HG02840 (cell line): ENCODE measurements around the gene NODAL.
"Not testable (repeated sequence)": the region's sequence is repeated elsewhere in the genome, so short reads cannot be mapped to it uniquely, and the experiment has no call there.

Source experiments
- ATAC-seq: cut with Tn5 transposase; IDR thresholded peaks from one replicate; pipeline ENCODE4 v1.9.1; 2021; ENCODE audit warnings: mild to moderate bottlenecking, moderate library complexity, moderate number of reproducible peaks; ENCODE audit not compliant: unreplicated experiment, low FRiP score

The NODAL gene

GRCh38 chr10:70441161-70441894, at the start of gene NODAL:
Gene NODAL (minus strand): TSS chr10:70441681. CDS start chr10:70441667, 14 bp downstream.
- no peak for ATAC-seq

GRCh38 chr10:70490142-70490541, 48.7 kb upstream of the NODAL start:
- no peak for ATAC-seq

GRCh38 chr10:70487824-70488223, 46.3 kb upstream of the NODAL start:
- ATAC-seq, result no peak

GRCh38 chr10:70483872-70484271, 42.4 kb upstream of the NODAL start:
- ATAC-seq, result not testable (repeated sequence)

GRCh38 chr10:70482982-70483760, 41.7 kb upstream of the NODAL start:
- ATAC-seq, result no peak

- ATAC-seq, result no peak
Measured at GRCh38 chr10:70481831-70482530, 40.5 kb upstream of the NODAL start.

- ATAC-seq, result no peak
Measured at GRCh38 chr10:70481105-70481504, 39.6 kb upstream of the NODAL start.

GRCh38 chr10:70480239-70480861, 38.9 kb upstream of the NODAL start:
- no peak for ATAC-seq

- ATAC-seq, result no peak
Measured at GRCh38 chr10:70479626-70480238, 38.3 kb upstream of the NODAL start.

- ATAC-seq, result no peak
Measured at GRCh38 chr10:70479165-70479581, 37.7 kb upstream of the NODAL start.

GRCh38 chr10:70478191-70479164, 37.0 kb upstream of the NODAL start, which contains the start of gene PALD1:
Gene PALD1 (plus strand): TSS chr10:70478767. CDS start chr10:70525952, 47,185 bp downstream.
- ATAC-seq, result no peak

GRCh38 chr10:70477661-70478162, 36.2 kb upstream of the NODAL start:
- ATAC-seq, result no peak

GRCh38 chr10:70476249-70477035, 35.0 kb upstream of the NODAL start:
- no peak for ATAC-seq

- no peak for ATAC-seq
Measured at GRCh38 chr10:70475661-70476060, 34.2 kb upstream of the NODAL start.

GRCh38 chr10:70474780-70475179, 33.3 kb upstream of the NODAL start:
- no peak for ATAC-seq

GRCh38 chr10:70472799-70473454, 31.4 kb upstream of the NODAL start:
- no peak for ATAC-seq

GRCh38 chr10:70466951-70467350, 25.5 kb upstream of the NODAL start:
- no peak for ATAC-seq

- no peak for ATAC-seq
Measured at GRCh38 chr10:70465832-70466231, 24.4 kb upstream of the NODAL start.
